Renal cortex interstitium (tissue), 15 donors: ENCODE measurements around the gene CCL26. TPM values are rescaled to one million over a fixed set of nuclear protein-coding genes. Genes with fewer than 3 reads are reported as not detected.

Experiments
- DNase-seq, 11 donors: peaks; one replicate each; pipeline ENCODE4 v3.0.0-alpha.2; 2013; ENCODE audit warnings: low read depth in 9 of 11, low spot score in 4 of 11; ENCODE audit errors: extremely low read depth in 1 of 11
- long read RNA-seq, 16 experiments: transcript quantifications; one replicate each; lab custom pipeline, GENCODE V29; 2026
- polyA plus RNA-seq, 3 donors: library from polyadenylated mRNA; unstranded; fragments of 120-200 nt; gene quantifications; one replicate each; pipeline ENCODE4 v1.2.1, GENCODE V29; 2013; ENCODE audit not compliant: insufficient read length in 3 of 3

The CCL26 gene, protein sequence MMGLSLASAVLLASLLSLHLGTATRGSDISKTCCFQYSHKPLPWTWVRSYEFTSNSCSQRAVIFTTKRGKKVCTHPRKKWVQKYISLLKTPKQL
- polyA plus RNA-seq: under 1 TPM in 1 of 3 donors, not detected in 2; 0.20 TPM
- long read RNA-seq, donor 1: 0 reads
- long read RNA-seq, donor 2: 0 reads
- long read RNA-seq, donor 3: 0 reads
- long read RNA-seq, donor 4: 0 reads
- long read RNA-seq, donor 5: 0 reads
- long read RNA-seq, donor 6: 0 reads
- long read RNA-seq, donor 7: 0 reads
- long read RNA-seq, donor 8: 0 reads
- long read RNA-seq, donor 9: 0 reads
- long read RNA-seq, donor 10: 0 reads
- long read RNA-seq, donor 11: 0 reads
- long read RNA-seq, donor 12: 0 reads
- long read RNA-seq, donor 13: 0 reads
- long read RNA-seq, donor 14, partial matches to known transcripts: 0 of 1 reads
- long read RNA-seq, donor 14, other reads (novel, unspliced or antisense): 0 of 1 reads
- long read RNA-seq, donor 15: 0 reads
- long read RNA-seq, donor 16: 0 reads

- no peak for DNase-seq
Measured at GRCh38 chr7:75772081-75773077, at the start of gene CCL26. Gene CCL26 (minus strand): TSS chr7:75772211. CDS start chr7:75772176, 35 bp downstream.

- DNase-seq: no peak
Measured at GRCh38 chr7:75820688-75821087, 48.7 kb upstream of the CCL26 start.

GRCh38 chr7:75819711-75820110 is 47.7 kb upstream of the CCL26 start:
- DNase-seq: no peak

DNA sequence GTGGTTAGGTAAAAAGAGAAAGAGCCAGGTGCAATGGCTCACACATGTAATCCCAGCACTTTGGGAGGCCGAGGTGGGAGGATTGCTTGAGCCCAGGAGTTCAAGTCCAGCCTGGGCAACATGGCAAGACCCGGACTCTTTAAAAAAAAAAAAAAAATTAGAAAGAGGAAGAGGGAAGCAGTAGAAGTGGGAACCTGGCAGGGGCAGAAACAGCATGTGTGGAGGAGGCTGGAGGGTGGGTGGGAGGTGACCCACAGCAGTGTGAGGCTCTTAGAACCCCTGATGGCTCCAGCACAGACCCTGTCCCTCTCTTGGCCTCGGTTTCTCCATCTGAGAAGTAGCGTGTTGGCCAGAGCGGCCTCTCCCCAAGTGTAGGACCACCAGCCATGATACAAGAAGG is 46.5 kb upstream of the CCL26 start:
- no peak for DNase-seq

DNA sequence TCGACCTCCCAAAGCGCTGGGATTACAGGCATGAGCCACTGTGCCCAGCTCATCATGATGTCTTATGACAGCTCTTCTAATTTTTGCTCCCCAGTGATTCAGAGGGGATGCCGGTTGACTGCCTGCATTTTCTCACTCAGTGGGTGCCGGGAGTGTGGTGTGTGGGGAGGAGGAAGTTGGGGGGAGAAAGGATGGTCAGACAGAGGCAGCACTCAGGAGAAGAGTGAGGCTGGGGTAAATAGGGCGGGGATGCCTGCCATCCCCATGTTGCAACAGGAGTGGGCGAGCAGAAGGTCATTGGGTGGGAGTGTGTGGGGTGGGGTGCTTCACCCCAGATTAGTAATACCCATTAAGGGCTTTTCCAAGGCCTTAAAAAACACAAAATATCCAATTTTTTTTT is 45.1 kb upstream of the CCL26 start:
- DNase-seq: no peak

DNA sequence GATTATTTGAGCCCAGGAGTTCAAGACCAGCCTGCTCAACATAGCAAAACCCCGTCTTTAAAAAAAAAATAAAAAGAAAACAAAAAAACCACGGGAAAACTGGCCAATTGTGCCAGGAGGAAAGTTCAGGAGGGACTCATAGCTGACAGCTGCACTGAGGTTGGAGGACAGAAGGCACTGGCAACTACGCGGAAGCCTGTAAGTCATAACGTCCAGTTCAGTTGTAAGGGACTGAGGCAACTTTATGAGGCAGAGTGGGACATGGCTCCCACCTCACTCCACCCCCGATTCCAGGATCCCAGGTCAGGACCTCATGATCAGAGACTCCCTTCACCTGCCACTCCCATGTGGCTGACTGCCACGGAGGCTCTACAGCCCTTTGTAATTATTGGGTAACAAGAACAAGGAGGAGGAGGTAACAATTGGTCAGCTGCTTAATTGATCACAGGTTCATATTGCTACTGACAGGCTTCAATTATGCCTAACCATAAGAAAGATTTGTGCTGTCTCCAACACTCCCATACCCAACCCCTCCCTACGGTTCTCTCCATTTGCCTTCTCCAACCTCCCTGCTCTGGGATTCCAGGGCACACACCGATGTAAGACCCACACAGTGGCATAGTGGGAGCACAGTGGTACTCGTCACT is 43.5 kb upstream of the CCL26 start:
- no peak for DNase-seq

DNA sequence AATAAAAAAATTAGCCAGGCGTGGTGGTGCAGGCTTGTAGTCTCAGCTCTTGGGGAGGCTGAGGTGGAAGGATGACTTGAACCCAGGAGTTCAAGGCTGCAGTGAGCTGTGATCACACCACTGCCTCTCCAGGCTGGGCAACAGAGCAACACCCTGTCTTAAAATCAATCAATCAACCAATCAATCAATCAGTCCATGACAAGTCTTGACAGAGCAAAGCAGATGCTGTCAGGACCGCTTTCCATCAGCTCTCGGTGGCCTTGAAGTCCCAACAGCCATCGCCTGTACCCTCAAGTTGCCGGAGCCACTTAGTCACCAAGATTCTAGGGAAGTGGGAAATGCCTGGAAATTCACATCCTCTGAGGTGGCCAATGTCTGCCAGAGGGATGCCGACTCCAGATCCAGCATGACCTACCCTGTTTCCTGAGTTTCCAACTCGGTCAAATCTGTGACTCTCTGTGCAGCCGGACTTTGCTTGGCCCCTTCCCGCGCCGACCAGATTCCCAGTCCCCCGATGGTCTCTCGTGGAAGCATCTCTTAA is 42.5 kb upstream of the CCL26 start:
- no peak for DNase-seq

DNA sequence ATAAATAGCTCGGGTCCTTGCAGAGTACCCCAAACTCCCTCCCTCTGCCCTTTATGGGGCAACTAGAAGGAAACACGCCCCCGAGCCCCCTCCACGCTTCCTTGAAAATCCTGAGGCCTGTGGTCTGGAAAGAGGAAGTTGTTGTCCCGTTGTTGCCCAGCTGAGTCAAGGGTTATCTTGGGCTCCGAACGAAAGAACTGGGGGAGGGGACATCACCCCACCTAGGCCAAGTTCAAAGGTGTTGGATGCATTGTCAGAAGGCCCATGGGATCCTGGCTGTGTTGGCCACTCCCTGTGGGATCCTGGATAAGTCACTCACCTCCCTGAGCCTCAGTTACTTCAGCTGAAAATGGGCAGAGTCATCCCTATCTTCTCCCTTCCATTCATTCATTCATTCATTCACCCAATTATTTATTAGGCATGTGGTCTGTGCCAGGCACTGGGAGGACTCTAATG is 41.8 kb upstream of the CCL26 start, which contains the start of gene CCL24:
TSS of gene CCL24 (minus strand) at position 26 of the 456 bp plus-strand sequence. CDS start 91 bp downstream, outside the sequence.
- DNase-seq: no peak

GRCh38 chr7:75813084-75813483 is 41.1 kb upstream of the CCL26 start:
- DNase-seq: no peak

DNA sequence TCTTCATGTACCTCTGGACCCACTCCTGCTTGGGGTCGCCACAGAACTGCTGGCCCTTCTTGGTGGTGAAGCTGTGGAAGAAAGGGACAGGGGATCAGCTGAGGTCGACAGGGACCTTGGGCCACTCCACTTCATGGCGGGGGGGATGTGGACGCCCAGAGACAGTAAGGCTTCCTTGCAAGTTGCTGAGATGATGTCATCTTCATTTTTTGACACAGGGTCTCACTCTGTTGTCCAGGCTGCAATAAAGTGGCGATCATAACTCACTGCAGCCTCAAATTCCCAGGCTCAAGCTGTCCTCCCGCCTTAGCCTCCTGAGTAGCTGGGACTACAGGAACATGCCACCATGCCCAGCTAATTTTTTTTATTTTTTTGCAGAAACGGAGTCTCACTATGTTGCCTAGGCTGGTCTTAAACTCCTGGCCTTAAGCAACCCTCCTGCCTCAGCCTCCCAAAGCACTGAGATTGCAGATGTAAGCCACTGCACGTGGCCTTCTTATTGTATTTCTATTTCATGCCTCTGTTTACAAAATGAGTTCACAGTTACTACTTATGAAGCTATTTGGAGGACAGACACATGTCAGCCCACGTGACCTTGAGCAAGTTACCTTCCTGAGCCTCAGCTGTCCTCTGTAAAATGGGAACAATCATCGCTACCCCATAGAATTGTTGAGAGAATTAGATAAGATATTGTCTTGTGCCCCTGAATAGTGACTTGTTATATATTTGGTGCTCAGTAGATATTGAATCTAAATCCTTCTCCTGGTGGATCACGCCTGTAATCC is 40.1 kb upstream of the CCL26 start:
- no peak for DNase-seq

GRCh38 chr7:75809396-75809795 is 37.4 kb upstream of the CCL26 start:
- no peak for DNase-seq

DNA sequence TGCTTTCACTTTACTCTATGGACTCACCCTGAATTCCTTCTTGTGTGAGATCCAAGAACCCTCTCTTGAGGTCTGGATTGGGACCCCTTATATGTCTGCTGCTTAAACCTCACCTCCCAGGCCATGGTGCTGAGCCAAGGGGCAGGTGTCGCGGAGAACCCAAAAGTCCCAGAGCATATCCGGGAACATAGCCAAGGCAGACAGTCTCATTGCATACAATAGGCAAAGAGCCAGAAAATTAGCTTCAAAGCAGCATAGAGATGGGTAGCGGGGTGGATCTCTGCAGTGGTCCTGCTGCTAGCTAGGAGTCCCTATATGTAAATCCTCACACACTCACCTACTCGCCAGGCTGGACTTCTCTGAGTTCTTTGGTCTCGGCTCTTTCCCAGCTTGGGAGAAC is 36.1 kb upstream of the CCL26 start:
- DNase-seq: no peak

- no peak for DNase-seq
Measured at GRCh38 chr7:75807452-75807851, 35.4 kb upstream of the CCL26 start.

- no peak for DNase-seq
Measured at GRCh38 chr7:75806560-75807307, 34.7 kb upstream of the CCL26 start.

- no peak for DNase-seq
Measured at GRCh38 chr7:75804705-75805104, 32.7 kb upstream of the CCL26 start.

GRCh38 chr7:75804004-75804403 is 32.0 kb upstream of the CCL26 start:
- no peak for DNase-seq

DNA sequence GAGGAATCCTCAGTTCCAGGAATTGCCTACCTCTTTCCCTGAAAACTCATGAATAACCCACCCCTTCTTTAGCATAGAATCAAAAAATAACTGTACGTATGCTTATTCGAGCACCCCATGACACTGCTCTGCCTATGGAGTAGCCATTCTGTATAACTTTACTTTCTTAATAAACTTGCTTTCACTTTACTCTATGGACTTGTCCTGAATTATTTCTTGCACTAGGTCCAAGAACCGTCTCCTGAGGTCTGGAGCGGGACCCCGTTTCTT is 30.5 kb upstream of the CCL26 start:
- DNase-seq: no peak

DNA sequence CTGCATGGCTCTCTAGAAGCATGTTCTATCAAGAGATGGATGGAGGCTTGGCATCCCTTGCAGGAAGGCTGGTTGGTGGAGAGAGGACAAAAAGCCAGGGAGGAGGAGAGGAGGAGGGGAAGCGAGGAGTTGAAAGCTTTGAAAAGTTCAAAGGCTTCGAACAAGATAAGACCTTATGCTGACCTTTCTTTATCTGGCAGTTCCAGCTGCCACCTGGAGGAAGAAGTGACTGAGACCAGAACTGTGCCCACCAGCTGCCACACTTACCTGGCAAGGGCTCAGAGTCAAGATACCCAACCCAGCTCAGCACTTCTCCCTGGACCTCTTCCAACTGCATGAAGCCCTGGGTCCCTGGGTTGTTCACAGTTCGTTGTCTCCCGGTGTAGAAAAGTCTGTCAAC is 26.8 kb upstream of the CCL26 start:
- DNase-seq: no peak
